ENCODE results near the gene EFCAB14. TPM values are rescaled to one million over a fixed set of nuclear protein-coding genes. Genes with fewer than 3 reads are reported as not detected.

EFCAB14 gene
- total RNA-seq, 1 experiment from 2014 or later = 95.4 TPM

- Histone ChIP-seq H3K9me2 (ENCODE audit: insufficient read depth) (no peaks in the 10 kb centered on the region), H3K79me2 (ENCODE audit: low read depth) (no peaks in the 10 kb centered on the region), H4K20me1 (ENCODE audit: insufficient read depth) (no peaks in the 10 kb centered on the region), H3K27ac (no peak overlapping the region), H3F3A (ENCODE audit: insufficient read depth, low read depth) (peaks cover 29% of the 10 kb centered on the region; the same call in 1 of the 2 replicates), H2AFZ (no peak overlapping the region), H3K4me2 (0 out of 2 replicates have a peak overlapping the region, but pooled peaks have one; percentile 37), H3K4me1 (replicated peaks; ENCODE audit: insufficient read depth) (peaks cover 79% of the 10 kb centered on the region), H3K27me3 (ENCODE audit: insufficient read depth, low read depth) (no peaks in the 10 kb centered on the region), H3K4me3 (no peak overlapping the region), H3K9me3 (ENCODE audit: insufficient read depth, low read depth) (no peaks in the 10 kb centered on the region), H3K36me3 (ENCODE audit: low read depth) (no peaks in the 10 kb centered on the region)
- ChIA-PET CTCF (no interaction called here), POLR2A (ENCODE audit: unreplicated experiment) (interaction anchor here (0.6 to 0.7 kb wide), 2 partner anchors 45 to 50 kb away, joined by 4 to 7 read pairs; no protein-coding TSS in a partner anchor)
- no peak for DNase-seq
- BruUV-seq (replicated peaks) = no TSS peak
- intact Hi-C loops (cut with micrococcal nuclease; ENCODE audit: unreplicated experiment) = no loop called here
- TF ChIP-seq EZH2 (IDR thresholded peaks at IDR 0.05; ENCODE audit: low read depth) (no peak), CTCF (conservative IDR thresholded peaks at IDR 0.05) (no peak)
Measured at GRCh38 chr1:46753985-46754384, 35.1 kb upstream of the EFCAB14 start.

GRCh38 chr1:46749921-46750404 lies 31.0 kb upstream of the EFCAB14 start:
- POLR2A ChIA-PET (ENCODE audit: unreplicated experiment) = no interaction called here
- peak overlapping the region; percentile 25; the same call in 1 of the 2 replicates for H3K4me2 ChIP-seq

GRCh38 chr1:46749404-46749803 lies 30.5 kb upstream of the EFCAB14 start:
- peaks cover 6% of the 10 kb centered on the region; the same call in 1 of the 2 replicates for H3F3A ChIP-seq (ENCODE audit: insufficient read depth, low read depth)
- H3K9me2 ChIP-seq (ENCODE audit: insufficient read depth) = no peaks in the 10 kb centered on the region
- no peaks in the 10 kb centered on the region for H3K79me2 ChIP-seq (ENCODE audit: low read depth)
- H2AFZ ChIP-seq = no peak overlapping the region
- TF ChIP-seq EZH2 (IDR thresholded peaks at IDR 0.05; ENCODE audit: low read depth) (no peak), CTCF (conservative IDR thresholded peaks at IDR 0.05) (no peak)
- DNase-seq = peak; percentile 35 to 80
- no peaks in the 10 kb centered on the region for H3K36me3 ChIP-seq (ENCODE audit: low read depth)
- BruUV-seq (replicated peaks) = no TSS peak
- peak overlapping the region; percentile 25 for H3K4me2 ChIP-seq
- H3K27me3 ChIP-seq (ENCODE audit: insufficient read depth, low read depth) = no peaks in the 10 kb centered on the region
- H4K20me1 ChIP-seq (ENCODE audit: insufficient read depth) = no peaks in the 10 kb centered on the region
- ChIA-PET CTCF (interaction anchor here (0.9 to 1.0 kb wide), 2 partner anchors 8 to 58 kb away, joined by 3 to 10 read pairs; no protein-coding TSS in a partner anchor), POLR2A (ENCODE audit: unreplicated experiment) (interaction anchor here (0.6 kb wide), 1 partner anchor 9 kb away, joined by 3 read pairs; no protein-coding TSS in a partner anchor)
- no peak overlapping the region for H3K4me3 ChIP-seq
- H3K27ac ChIP-seq = peak overlapping the region; percentile 48
- no peaks in the 10 kb centered on the region for H3K9me3 ChIP-seq (ENCODE audit: insufficient read depth, low read depth)
- peaks cover 39% of the 10 kb centered on the region for H3K4me1 ChIP-seq (replicated peaks; ENCODE audit: insufficient read depth)
- intact Hi-C loops (cut with micrococcal nuclease; ENCODE audit: unreplicated experiment) = loop anchor here (1.0 to 10.0 kb wide), 5 partner anchors 8 to 428 kb away; no protein-coding TSS in a partner anchor

More at GRCh38 chr1:46749921-46750404, 31.0 kb upstream of the EFCAB14 start:
- no peak overlapping the region for H3K4me3 ChIP-seq
- H3K9me3 ChIP-seq (ENCODE audit: insufficient read depth, low read depth) = no peaks in the 10 kb centered on the region
- CTCF ChIA-PET = interaction anchor here (0.9 to 1.0 kb wide), 2 partner anchors 8 to 57 kb away, joined by 3 to 10 read pairs; no protein-coding TSS in a partner anchor
- TF ChIP-seq EZH2 (IDR thresholded peaks at IDR 0.05; ENCODE audit: low read depth) = no peak
- TF ChIP-seq CTCF (conservative IDR thresholded peaks at IDR 0.05) = no peak
- intact Hi-C loops (cut with micrococcal nuclease; ENCODE audit: unreplicated experiment) = loop anchor here (1.0 to 10.0 kb wide), 5 partner anchors 7 to 427 kb away; no protein-coding TSS in a partner anchor
- no TSS peak for BruUV-seq (replicated peaks)
- no peaks in the 10 kb centered on the region for H3K27me3 ChIP-seq (ENCODE audit: insufficient read depth, low read depth)
- no peaks in the 10 kb centered on the region for H3K36me3 ChIP-seq (ENCODE audit: low read depth)
- H3K4me1 ChIP-seq (replicated peaks; ENCODE audit: insufficient read depth) = peaks cover 45% of the 10 kb centered on the region
- H4K20me1 ChIP-seq (ENCODE audit: insufficient read depth) = no peaks in the 10 kb centered on the region
- H3F3A ChIP-seq (ENCODE audit: insufficient read depth, low read depth) = peaks cover 6% of the 10 kb centered on the region; the same call in 1 of the 2 replicates
- H2AFZ ChIP-seq = no peak overlapping the region
- peak in 1 of 2 experiments; percentile 40 for DNase-seq
- peak overlapping the region; percentile 48 for H3K27ac ChIP-seq
- H3K79me2 ChIP-seq (ENCODE audit: low read depth) = no peaks in the 10 kb centered on the region
- no peaks in the 10 kb centered on the region for H3K9me2 ChIP-seq (ENCODE audit: insufficient read depth)

Measured in PC-9 (cell line).